ENCODE results near the gene CACTIN. TPM values are rescaled to one million over a fixed set of nuclear protein-coding genes. Genes with fewer than 3 reads are reported as not detected.

CACTIN gene
- total RNA-seq, 4 donors from 2014 or later = 6.8 to 28.4 (median 20.7) TPM

- Histone ChIP-seq H3K9me3 (no peaks in the 10 kb centered on the region), H3K27me3 (no peaks in the 10 kb centered on the region), H3K4me3 (peak overlapping the region; percentile 37 to 42), H3K36me3 (no peaks in the 10 kb centered on the region), H3K4me1 (peaks cover 0 to 14% of the 10 kb centered on the region in 2 donors), H3K27ac (peak overlapping the region; percentile 71 to 82)
- TF ChIP-seq CTCF (IDR thresholded peaks at IDR 0.05) (no peak), POLR2A (IDR thresholded peaks at IDR 0.05) (no peak)
- intact Hi-C loops (cut with DNase I; ENCODE audit: low total_unique reads) = no loop called here
- DNase-seq = no peak
These were observed 20.4 kb downstream of the CACTIN start for GRCh38 chr19:3606174-3606689.

- intact Hi-C loops (cut with DNase I; ENCODE audit: low total_unique reads) = no loop called here
- H3K27me3 ChIP-seq = no peaks in the 10 kb centered on the region
- peaks cover 0 to 14% of the 10 kb centered on the region in 2 donors for H3K4me1 ChIP-seq
- peak overlapping the region in 1 of 2 donors; percentile 82 for H3K27ac ChIP-seq
- no peaks in the 10 kb centered on the region for H3K9me3 ChIP-seq
- H3K36me3 ChIP-seq = no peaks in the 10 kb centered on the region
- DNase-seq = no peak
- peak overlapping the region; percentile 37 to 42 for H3K4me3 ChIP-seq
- no peak for TF ChIP-seq CTCF (IDR thresholded peaks at IDR 0.05)
- no peak for TF ChIP-seq POLR2A (IDR thresholded peaks at IDR 0.05)
These were observed 20.8 kb downstream of the CACTIN start for GRCh38 chr19:3605770-3606169.

- no peak overlapping the region for H3K4me3 ChIP-seq
- no peaks in the 10 kb centered on the region for H3K36me3 ChIP-seq
- intact Hi-C loops (cut with DNase I; ENCODE audit: low total_unique reads) = no loop called here
- H3K27ac ChIP-seq = no peak overlapping the region
- no peaks in the 10 kb centered on the region for H3K27me3 ChIP-seq
- no peak for TF ChIP-seq POLR2A (IDR thresholded peaks at IDR 0.05)
- no peak for TF ChIP-seq CTCF (IDR thresholded peaks at IDR 0.05)
- peaks cover 0 to 14% of the 10 kb centered on the region in 2 donors for H3K4me1 ChIP-seq
- no peaks in the 10 kb centered on the region for H3K9me3 ChIP-seq
- DNase-seq = no peak
These were observed 21.2 kb downstream of the CACTIN start for GRCh38 chr19:3605361-3605760.

- no peaks in the 10 kb centered on the region for H3K27me3 ChIP-seq
- H3K9me3 ChIP-seq = no peaks in the 10 kb centered on the region
- intact Hi-C loops (cut with DNase I; ENCODE audit: low total_unique reads) = no loop called here
- TF ChIP-seq POLR2A (IDR thresholded peaks at IDR 0.05) = no peak
- TF ChIP-seq CTCF (IDR thresholded peaks at IDR 0.05) = no peak
- no peak overlapping the region for H3K4me3 ChIP-seq
- H3K4me1 ChIP-seq = peaks cover 0 to 14% of the 10 kb centered on the region in 2 donors
- no peak overlapping the region for H3K27ac ChIP-seq
- no peak for DNase-seq
- H3K36me3 ChIP-seq = no peaks in the 10 kb centered on the region
These were observed 21.6 kb downstream of the CACTIN start for GRCh38 chr19:3604987-3605343.

GRCh38 chr19:3604227-3604986, 22.2 kb downstream of the CACTIN start:
- H3K27ac ChIP-seq = peak overlapping the region in 1 of 2 donors; percentile 26
- H3K36me3 ChIP-seq = no peaks in the 10 kb centered on the region
- DNase-seq = no peak
- intact Hi-C loops (cut with DNase I; ENCODE audit: low total_unique reads) = no loop called here
- no peak for TF ChIP-seq POLR2A (IDR thresholded peaks at IDR 0.05)
- no peak for TF ChIP-seq CTCF (IDR thresholded peaks at IDR 0.05)
- no peaks in the 10 kb centered on the region for H3K9me3 ChIP-seq
- H3K4me1 ChIP-seq = peaks cover 0 to 14% of the 10 kb centered on the region in 2 donors
- H3K4me3 ChIP-seq = no peak overlapping the region
- H3K27me3 ChIP-seq = no peaks in the 10 kb centered on the region

Measured in uterus (tissue), 4 donors.